Measurements from ENCODE around the gene CLEC18C. TPM values are rescaled to one million over a fixed set of nuclear protein-coding genes. Genes with fewer than 3 reads are reported as not detected.
"Not testable (repeated sequence)": the region's sequence is repeated elsewhere in the genome, so short reads cannot be mapped to it uniquely, and the experiment has no call there.

CLEC18C gene
- total RNA-seq, 1 donor from 2014 or later, result 0.98 TPM

- not testable (repeated sequence) for DNase-seq (ENCODE audit: low spot score)
Measured at GRCh38 chr16:70206382-70206781, 32.8 kb downstream of the CLEC18C start.

- DNase-seq (ENCODE audit: low spot score), result not testable (repeated sequence)
Measured at GRCh38 chr16:70218586-70218985, 45.0 kb downstream of the CLEC18C start.

GRCh38 chr16:70222574-70222973, 49.0 kb downstream of the CLEC18C start:
- not testable (repeated sequence) for DNase-seq (ENCODE audit: low spot score)

- DNase-seq (ENCODE audit: low spot score), result not testable (repeated sequence)
Measured at GRCh38 chr16:70223216-70223615, 49.6 kb downstream of the CLEC18C start.

- not testable (repeated sequence) for DNase-seq (ENCODE audit: low spot score)
Measured at GRCh38 chr16:70223971-70224513, 50.5 kb downstream of the CLEC18C start.

GRCh38 chr16:70224645-70225044, 51.1 kb downstream of the CLEC18C start:
- not testable (repeated sequence) for DNase-seq (ENCODE audit: low spot score)

- DNase-seq (ENCODE audit: low spot score), result not testable (repeated sequence)
Measured at GRCh38 chr16:70225430-70225829, 51.8 kb downstream of the CLEC18C start.

GRCh38 chr16:70226024-70226423, 52.4 kb downstream of the CLEC18C start:
- not testable (repeated sequence) for DNase-seq (ENCODE audit: low spot score)

GRCh38 chr16:70231831-70232230, 58.2 kb downstream of the CLEC18C start:
- not testable (repeated sequence) for DNase-seq (ENCODE audit: low spot score)

Other genes with a start within 250 kb of the CLEC18C start
- gene CLEC18A, start 222.5 kb upstream of the CLEC18C start, total RNA-seq, result 3.6 TPM
- gene PDPR, start 59.5 kb upstream of the CLEC18C start, total RNA-seq, result 19.9 TPM
- gene EXOSC6, start 78.2 kb downstream of the CLEC18C start, total RNA-seq, result 19.5 TPM
- gene AARS1, start 115.7 kb downstream of the CLEC18C start, total RNA-seq, result 85.4 TPM
- gene DDX19B, start 125.4 kb downstream of the CLEC18C start, total RNA-seq, result 23.9 TPM
- gene DDX19A, start 173.1 kb downstream of the CLEC18C start, total RNA-seq, result 29.4 TPM